IPS-18a (cell line): ENCODE data around the gene ATG101.

Source experiments
- H3K27ac ChIP-seq: one replicate; pipeline ENCODE4 v1.5.1; 2013; ENCODE audit warnings: low read length
- H3K27me3 ChIP-seq: one replicate; pipeline ENCODE4 v1.6.1; 2013; ENCODE audit warnings: mild to moderate bottlenecking, low read length; ENCODE audit not compliant: control insufficient read depth, insufficient read depth
- H3K36me3 ChIP-seq: one replicate; pipeline ENCODE4 v1.6.1; 2013; ENCODE audit warnings: low read depth, low read length; ENCODE audit not compliant: control insufficient read depth
- H3K4me1 ChIP-seq: one replicate; pipeline ENCODE4 v1.6.1; 2013; ENCODE audit warnings: low read depth, low read length; ENCODE audit not compliant: control insufficient read depth
- H3K4me3 ChIP-seq: one replicate; pipeline ENCODE4 v1.5.1; 2013; ENCODE audit warnings: low read length
- H3K9ac ChIP-seq: one replicate; pipeline ENCODE4 v1.6.1; 2013; ENCODE audit warnings: mild to moderate bottlenecking, low read length, moderate library complexity
- H3K9me3 ChIP-seq: one replicate; pipeline ENCODE4 v1.6.1; 2013; ENCODE audit warnings: low read depth, low read length; ENCODE audit not compliant: control insufficient read depth

ATG101 gene

DNA sequence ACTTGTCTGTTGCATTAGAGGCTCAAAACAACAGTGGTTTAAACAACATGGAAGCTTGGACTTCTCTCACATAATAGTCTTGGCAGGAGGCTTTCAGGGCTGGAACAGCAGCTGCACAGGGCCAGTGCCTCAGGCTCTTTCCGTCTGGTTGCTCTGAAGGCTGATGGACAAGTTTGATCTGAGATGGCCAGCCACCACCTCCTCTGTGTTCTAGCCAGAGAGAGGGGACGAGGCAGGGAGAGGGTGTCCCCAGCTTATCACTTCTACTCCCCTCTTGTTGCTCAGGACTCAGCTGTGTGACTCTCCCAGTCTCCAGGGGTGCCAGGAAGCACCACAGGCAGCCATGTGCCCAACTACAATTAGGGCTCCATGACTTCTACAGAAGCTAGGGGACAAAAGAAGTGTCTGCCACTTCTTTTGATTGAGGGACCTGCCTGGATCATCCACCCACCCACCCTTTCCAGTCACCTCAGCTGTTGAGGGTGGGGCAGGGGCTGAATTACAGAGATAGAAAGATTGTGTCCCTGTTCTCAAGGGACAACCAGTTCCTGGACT is 56.3 kb downstream of the ATG101 start:
- no peaks in the 10 kb centered on the region for H3K27me3 ChIP-seq
- H3K9me3 ChIP-seq, result no peaks in the 10 kb centered on the region
- no peaks in the 10 kb centered on the region for H3K36me3 ChIP-seq
- peak overlapping the region; percentile 34 for H3K4me3 ChIP-seq
- peaks cover 50% of the 10 kb centered on the region for H3K4me1 ChIP-seq
- H3K27ac ChIP-seq, result peak overlapping the region; percentile 90
- H3K9ac ChIP-seq, result peak overlapping the region; percentile 33
